Bone marrow (tissue), 2 donors: ENCODE results near the gene PITPNM1.
"Not testable (repeated sequence)": the region's sequence is repeated elsewhere in the genome, so short reads cannot be mapped to it uniquely, and the experiment has no call there.

Source experiments
- DNase-seq, 2 donors: peaks; one replicate each; lab custom pipeline; 2025; lab: John Stamatoyannopoulos, UW

PITPNM1 gene

DNA sequence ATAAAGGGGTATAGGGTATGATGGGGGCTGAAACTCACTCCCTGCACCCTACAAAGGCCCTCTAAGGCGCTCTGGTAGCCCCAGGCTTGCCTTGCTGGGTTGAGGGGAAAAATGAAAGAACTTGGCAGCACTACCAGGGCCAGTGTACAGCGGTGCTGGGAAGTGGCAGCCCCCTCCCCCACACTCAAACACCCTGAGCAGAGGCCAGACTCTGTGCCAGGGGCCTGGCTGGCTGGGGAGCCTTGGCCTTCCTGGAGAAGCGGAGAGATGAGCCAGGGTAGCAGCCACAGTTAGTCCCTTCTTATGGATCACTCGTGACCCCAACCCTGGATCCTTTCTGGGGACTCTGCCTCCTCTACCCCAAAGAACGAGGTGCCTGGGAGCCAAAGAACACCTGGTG lies 38.8 kb downstream of the PITPNM1 start:
- DNase-seq: no peak

DNA sequence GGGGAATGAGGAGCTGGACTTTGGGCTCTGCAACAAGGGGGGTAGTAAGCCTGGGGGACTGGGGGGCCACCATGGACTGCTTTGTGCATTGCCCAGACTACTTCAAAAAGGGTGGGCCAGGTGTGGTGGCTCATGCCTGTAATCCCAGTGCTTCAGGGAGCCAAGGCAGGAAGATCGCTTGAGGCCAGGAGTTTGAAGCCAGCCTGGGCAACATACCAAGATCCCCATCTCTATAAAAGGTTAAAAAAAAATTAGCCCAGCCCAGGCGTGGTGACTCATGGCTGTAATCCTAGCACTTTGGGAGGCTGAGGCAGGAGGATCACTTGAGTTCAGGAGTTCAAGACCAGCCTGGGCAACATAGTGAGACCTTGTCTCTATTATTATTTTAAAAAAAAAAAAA lies 39.6 kb downstream of the PITPNM1 start:
- not testable (repeated sequence) for DNase-seq

DNA sequence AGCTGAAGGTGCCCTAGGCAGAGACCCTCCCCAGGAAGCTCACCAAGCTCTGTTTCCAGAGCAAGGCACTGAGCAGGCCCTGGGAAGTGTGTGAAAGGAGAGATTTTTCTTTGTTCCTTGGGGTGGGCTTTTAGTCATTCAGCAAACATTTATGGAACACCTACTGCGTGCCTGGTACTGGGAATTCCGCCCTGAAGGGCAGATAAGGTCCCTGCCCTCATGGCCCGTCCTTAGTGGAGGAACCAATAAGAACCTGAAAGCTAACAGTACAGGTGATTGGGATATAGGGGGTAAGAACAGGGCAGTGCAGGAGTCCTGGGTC lies 40.0 kb downstream of the PITPNM1 start:
- DNase-seq: no peak

DNA sequence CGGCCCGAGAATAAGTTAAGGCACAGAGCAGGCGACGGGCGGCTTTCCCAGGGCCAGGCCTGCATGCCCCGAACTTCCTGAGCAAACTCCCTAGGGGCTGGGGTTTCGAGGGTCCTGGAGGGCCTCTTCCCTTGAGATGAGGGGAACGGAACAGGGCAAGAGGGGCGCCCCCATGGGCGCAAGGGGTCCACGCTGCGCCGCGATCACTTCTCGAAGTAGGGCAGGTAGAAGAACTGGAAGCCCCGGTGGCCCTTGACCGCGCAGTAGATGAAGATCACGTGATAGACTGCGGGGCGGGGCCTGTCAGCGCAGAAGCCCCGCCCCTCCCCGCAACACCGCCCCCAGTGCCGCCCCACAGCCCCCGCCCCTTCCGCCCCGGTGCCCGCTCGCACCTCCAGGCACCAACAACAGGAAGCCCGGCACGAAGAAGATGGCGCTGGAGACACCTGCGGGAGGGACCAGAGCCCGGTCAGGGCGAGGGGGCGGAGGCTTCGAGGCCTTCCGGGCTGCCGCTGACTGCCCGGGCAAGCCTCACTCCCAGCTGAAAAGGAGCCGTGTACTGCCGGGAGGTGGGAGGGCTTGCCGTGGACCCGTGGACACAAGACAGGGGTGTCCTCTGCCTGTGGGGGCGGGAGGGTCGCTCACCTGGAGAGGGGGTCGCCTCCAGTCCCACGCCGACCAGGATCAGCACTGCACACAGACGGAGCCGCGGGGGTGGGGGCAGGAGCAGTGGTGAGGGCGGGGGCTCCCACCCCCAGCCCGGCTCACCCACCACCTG lies 40.6 kb downstream of the PITPNM1 start:
- peak; percentile 70 to 76 for DNase-seq

GRCh38 chr11:67463680-67464410 lies 41.3 kb downstream of the PITPNM1 start:
- DNase-seq: no peak

GRCh38 chr11:67463186-67463585 lies 42.0 kb downstream of the PITPNM1 start:
- DNase-seq: no peak

DNA sequence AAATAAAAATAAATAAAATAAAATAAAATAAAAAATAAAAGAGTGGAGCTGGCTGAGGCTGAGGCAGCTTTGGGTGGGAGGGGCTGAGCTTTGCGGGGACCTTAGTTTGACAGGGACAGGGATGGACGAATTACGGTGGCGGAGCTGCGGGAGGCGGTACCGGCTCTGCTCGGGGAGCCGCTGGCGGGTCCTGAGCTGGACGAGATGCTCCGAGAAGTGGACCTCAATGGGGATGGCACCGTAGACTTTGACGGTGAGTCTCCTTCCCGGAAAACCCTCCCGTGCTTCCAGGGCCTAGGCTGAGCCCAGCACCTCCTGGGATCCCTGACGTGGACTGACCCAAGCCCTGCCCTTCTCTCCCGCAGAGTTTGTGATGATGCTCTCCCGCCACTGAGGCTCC lies 46.9 kb downstream of the PITPNM1 start:
- DNase-seq: no peak

GRCh38 chr11:67457453-67457852 lies 47.7 kb downstream of the PITPNM1 start:
- DNase-seq: no peak

DNA sequence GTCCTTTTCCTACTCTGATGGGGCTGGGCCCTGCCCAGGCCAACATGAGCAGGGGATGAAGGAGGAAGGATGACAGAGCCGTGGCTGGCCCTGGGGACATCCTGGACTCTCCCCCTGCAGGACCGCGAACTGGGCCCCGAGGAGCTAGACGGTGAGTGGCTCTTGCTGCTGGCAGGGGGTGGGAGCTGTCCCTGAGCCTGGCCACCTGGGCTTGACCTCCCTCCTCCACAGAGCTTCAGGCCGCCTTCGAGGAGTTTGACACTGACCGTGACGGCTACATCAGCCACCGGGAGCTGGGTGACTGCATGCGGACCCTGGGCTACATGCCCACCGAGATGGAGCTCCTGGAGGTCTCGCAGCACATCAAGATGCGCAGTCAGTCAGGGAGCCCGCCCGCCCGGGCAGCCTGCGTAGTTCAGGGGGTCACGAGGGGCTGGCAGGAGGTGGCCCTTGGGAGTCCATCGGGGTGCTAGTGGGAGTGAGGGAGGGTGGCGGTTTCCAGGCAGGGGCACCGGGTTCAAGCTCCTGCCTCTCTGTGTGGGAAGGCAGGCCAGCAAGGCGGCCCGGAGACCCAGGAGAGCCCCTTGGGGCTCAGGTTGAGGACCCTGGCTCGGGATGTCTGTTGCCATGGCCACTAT lies 49.0 kb downstream of the PITPNM1 start:
- DNase-seq: no peak

DNA sequence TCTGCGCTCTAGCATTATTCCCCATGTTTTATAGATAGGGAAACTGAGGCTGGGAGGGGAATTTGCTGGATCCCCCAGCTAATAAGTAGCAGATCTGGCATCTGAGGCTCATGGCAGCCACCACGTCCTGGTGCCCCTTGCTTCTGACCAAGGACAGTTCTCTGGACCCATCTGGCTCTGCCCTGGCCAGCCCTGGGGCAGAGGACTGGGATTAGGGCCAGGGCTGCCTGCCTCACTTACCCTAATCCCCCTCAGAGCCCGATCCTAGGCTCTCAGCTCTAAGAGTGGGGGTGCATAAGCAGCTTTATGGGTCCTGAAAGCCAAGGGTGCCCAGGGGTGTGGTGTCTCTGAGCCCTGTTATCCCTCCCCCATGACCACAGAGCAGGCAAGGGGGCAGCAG lies 50.1 kb downstream of the PITPNM1 start, which contains the start of gene CABP4:
Gene CABP4 (plus strand): TSS at position 301 of the 400 bp plus-strand sequence. CDS start 70 bp downstream, at position 371.
- no peak for DNase-seq

GRCh38 chr11:67453816-67454732 lies 51.1 kb downstream of the PITPNM1 start:
- DNase-seq: no peak

- no peak for DNase-seq
These were observed 52.8 kb downstream of the PITPNM1 start, which contains the start of gene GPR152 for GRCh38 chr11:67452141-67452952. GPR152 (minus strand) TSS chr11:67452729; CDS start chr11:67452724, 5 bp downstream.

- DNase-seq: no peak
These were observed 53.5 kb downstream of the PITPNM1 start for GRCh38 chr11:67451658-67451976.

DNA sequence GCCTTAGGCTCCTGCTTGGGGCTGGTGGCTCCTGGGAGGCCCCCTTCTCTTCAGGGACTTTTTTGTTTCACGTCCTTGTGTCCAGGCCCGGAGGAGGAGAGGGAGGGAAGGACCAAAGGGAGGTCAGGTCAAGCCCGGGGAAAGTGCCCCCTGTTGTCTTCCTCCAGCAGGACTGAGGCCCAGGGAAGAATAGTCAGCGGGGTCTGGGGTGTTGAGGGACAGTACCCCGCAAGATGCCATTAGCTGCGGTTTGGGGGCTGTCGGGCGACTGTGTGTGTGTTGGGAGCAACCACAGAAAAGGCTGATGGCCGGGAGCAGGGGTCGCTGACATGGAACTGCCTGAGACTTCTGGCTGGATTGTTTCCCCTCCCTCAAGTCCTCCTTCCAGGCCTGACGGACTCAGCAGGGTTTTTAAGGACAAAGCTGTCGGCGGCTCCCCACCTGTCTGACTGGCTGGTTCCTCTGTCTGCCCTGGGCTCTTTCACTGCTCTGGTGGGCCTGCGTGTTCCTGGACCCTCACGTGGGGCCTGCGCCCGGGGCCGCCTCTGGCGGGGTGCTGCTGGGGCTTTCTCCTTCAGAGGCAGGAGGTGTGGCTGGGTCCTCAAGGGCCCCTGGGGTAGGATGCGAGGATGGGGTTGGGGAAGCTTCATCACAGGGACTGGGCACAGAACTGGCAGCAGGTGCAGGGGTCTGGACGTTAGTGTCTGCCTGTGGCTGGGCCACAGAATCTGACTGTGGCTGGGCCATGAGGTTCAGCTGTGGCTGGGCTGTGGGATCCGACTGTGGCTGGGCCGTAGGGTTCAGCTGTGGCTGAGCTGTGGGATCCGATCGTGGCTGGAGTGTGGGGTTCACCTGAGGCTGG lies 54.1 kb downstream of the PITPNM1 start:
- no peak for DNase-seq

DNA sequence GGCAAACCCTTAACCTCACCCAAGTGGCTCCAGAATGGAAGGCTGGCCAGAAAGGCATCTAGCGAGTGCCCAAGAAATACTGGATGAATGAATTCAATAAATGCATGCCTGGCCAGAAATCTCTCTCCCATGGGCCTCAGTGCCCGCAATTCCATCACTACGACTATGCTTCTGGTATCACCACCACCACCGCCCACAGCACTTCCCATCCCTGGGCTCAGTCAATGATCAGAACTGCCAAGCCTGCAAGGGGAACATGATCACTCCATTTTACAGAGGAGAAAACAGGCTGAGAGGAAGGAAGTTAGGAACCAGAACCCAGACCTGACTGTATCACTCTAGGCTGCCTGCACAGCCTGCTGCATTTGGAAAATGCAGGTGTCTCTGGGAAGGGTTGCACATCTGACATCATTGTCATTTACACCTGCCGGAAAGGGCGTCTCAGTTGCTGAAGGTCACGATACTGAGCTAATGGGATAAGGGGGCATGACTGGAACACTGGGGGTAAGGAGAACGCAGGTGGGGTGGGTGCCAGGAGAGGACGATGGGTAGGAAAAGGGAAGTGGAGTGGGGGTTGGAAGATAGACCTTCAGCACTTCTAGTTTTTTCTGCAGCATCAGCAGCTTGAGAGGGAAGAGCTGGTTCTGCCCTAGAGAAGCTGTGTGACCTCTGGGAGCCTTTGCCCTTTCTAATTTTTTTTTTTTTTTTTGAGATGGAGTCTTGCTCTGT lies 55.9 kb downstream of the PITPNM1 start:
- peak in 1 of 2 donors; percentile 6 for DNase-seq

GRCh38 chr11:67448220-67448609 lies 56.9 kb downstream of the PITPNM1 start:
- DNase-seq: no peak

DNA sequence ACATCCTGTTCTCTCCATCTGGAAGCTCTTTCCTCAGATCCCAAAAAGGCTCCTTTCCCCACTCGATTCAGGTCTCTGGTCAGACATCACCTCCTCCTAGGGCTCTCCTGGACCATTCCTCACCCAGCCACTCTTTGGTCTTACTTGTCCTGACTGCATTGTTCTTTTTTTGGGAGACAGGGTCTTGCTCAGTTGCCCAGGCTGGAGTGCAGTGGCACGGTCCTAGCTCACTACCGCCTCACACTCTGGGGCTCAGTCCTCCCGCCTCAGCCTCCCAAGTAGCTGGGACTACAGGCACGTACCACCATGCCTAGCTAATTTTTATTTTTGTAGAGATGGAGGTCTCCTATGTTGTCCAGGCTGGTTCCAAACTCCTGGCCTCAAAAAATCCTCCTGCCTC lies 59.6 kb downstream of the PITPNM1 start:
- DNase-seq: no peak

- no peak for DNase-seq
These were observed 62.4 kb downstream of the PITPNM1 start for GRCh38 chr11:67442504-67443404.
